A204.1 (cell line): ENCODE data around the gene PCDHB12.
"Not testable (repeated sequence)": the region's sequence is repeated elsewhere in the genome, so short reads cannot be mapped to it uniquely, and the experiment has no call there.

Source experiments
- FAIRE-seq: peaks from 2 replicates; lab custom pipeline; 2012; peaks lifted over from hg19 to GRCh38; lab: Jason Lieb, UNC

Gene PCDHB12

GRCh38 chr5:141208478-141208877 is at the start of gene PCDHB12:
TSS of gene PCDHB12 (plus strand) at chr5:141208719. CDS start at chr5:141208908, 189 bp downstream.
- FAIRE-seq, result no peak

- peak; percentile 80 for FAIRE-seq
Observed at GRCh38 chr5:141172381-141173204, 35.9 kb upstream of the PCDHB12 start, which contains the start of gene PCDHB7. TSS of gene PCDHB7 (plus strand) at chr5:141172644. CDS start at chr5:141172836, 192 bp downstream.

- not testable (repeated sequence) for FAIRE-seq
Observed at GRCh38 chr5:141174291-141175104, 34.0 kb upstream of the PCDHB12 start.

GRCh38 chr5:141175933-141176332 is 32.6 kb upstream of the PCDHB12 start:
- FAIRE-seq, result peak; percentile 99

GRCh38 chr5:141177577-141178191 is 30.8 kb upstream of the PCDHB12 start, which contains the start of gene PCDHB8:
TSS of gene PCDHB8 (plus strand) at chr5:141177790. CDS start at chr5:141178035, 245 bp downstream.
- FAIRE-seq, result not testable (repeated sequence)

GRCh38 chr5:141179371-141179770 is 29.1 kb upstream of the PCDHB12 start:
- not testable (repeated sequence) for FAIRE-seq

- not testable (repeated sequence) for FAIRE-seq
Observed at GRCh38 chr5:141179876-141180275, 28.6 kb upstream of the PCDHB12 start.

GRCh38 chr5:141180313-141180712 is 28.2 kb upstream of the PCDHB12 start:
- FAIRE-seq, result no peak

- FAIRE-seq, result peak; percentile 95
Observed at GRCh38 chr5:141182248-141182647, 26.3 kb upstream of the PCDHB12 start, which contains the start of gene PCDHB16. TSS of gene PCDHB16 (plus strand) at chr5:141182387. CDS start at chr5:141182560, 173 bp downstream.

- not testable (repeated sequence) for FAIRE-seq
Observed at GRCh38 chr5:141184117-141184855, 24.2 kb upstream of the PCDHB12 start.

- no peak for FAIRE-seq
Observed at GRCh38 chr5:141186897-141187512, 21.5 kb upstream of the PCDHB12 start, which contains the start of gene PCDHB9. TSS of gene PCDHB9 (plus strand) at chr5:141187161. CDS start at chr5:141187319, 158 bp downstream.

GRCh38 chr5:141188682-141189081 is 19.8 kb upstream of the PCDHB12 start:
- FAIRE-seq, result not testable (repeated sequence)

- FAIRE-seq, result not testable (repeated sequence)
Observed at GRCh38 chr5:141189131-141189530, 19.4 kb upstream of the PCDHB12 start.

- FAIRE-seq, result no peak
Observed at GRCh38 chr5:141192110-141192725, 16.3 kb upstream of the PCDHB12 start, which contains the start of gene PCDHB10. TSS of gene PCDHB10 (plus strand) at chr5:141192353. CDS start at chr5:141192553, 200 bp downstream.

- not testable (repeated sequence) for FAIRE-seq
Observed at GRCh38 chr5:141194332-141194731, 14.2 kb upstream of the PCDHB12 start.

GRCh38 chr5:141196363-141196762 is 12.2 kb upstream of the PCDHB12 start:
- FAIRE-seq, result no peak

GRCh38 chr5:141199359-141200235 is 8.9 kb upstream of the PCDHB12 start, which contains the start of gene PCDHB11:
TSS of gene PCDHB11 (plus strand) at chr5:141199627. CDS start at chr5:141199775, 148 bp downstream.
- peak; percentile 89 for FAIRE-seq

- FAIRE-seq, result not testable (repeated sequence)
Observed at GRCh38 chr5:141201126-141201525, 7.4 kb upstream of the PCDHB12 start.

- not testable (repeated sequence) for FAIRE-seq
Observed at GRCh38 chr5:141201646-141202045, 6.9 kb upstream of the PCDHB12 start.
